A673 (cell line): ENCODE measurements around the gene FBXO15. TPM values are rescaled to one million over a fixed set of nuclear protein-coding genes. Genes with fewer than 3 reads are reported as not detected.

ENCODE experiments used
- BruUV-seq: library from RNA; stranded (reverse); fragments of 400-500 nt; replicated peaks from 2 replicates; lab custom pipeline; 2021; lab: Mats Ljungman, UMichigan
- CTCF ChIA-PET: fragments of 300-600 bp; sonication (Branson Sonifier 250); formaldehyde crosslinking; loops from one replicate; lab custom pipeline; 2022; ENCODE audit warnings: antibody characterized with exemption; lab: Charles Lee
- POLR2A ChIA-PET: fragments of 300-600 bp; sonication (Branson Sonifier 250); formaldehyde crosslinking; loops from one replicate; lab custom pipeline; 2022; ENCODE audit warnings: antibody characterized with exemption; ENCODE audit not compliant: low non-redundant PET; lab: Charles Lee
- DNase-seq: peaks from one replicate; pipeline ENCODE4 v3.0.0-alpha.2; 2015; ENCODE audit warnings: low spot score
- H3K27ac ChIP-seq: fragments of 200-600 bp; sonication (generic); 2 replicates; pipeline ENCODE4 v1.5.1; 2016; ENCODE audit warnings: mixed run types, low read depth, mild to moderate bottlenecking, mixed read lengths, antibody characterized with exemption, low read length; ENCODE audit not compliant: poor library complexity, severe bottlenecking
- H3K27me3 ChIP-seq: fragments of 200-600 bp; sonication (generic); replicated peaks from 2 replicates; pipeline ENCODE4 v1.6.1; 2017; ENCODE audit warnings: mixed run types, low read depth, mild to moderate bottlenecking, mixed read lengths, antibody characterized with exemption, low read length; ENCODE audit not compliant: insufficient read depth, poor library complexity
- H3K36me3 ChIP-seq: fragments of 200-600 bp; sonication (generic); 2 replicates; pipeline ENCODE4 v1.6.1; 2016; ENCODE audit warnings: mixed run types, mild to moderate bottlenecking, mixed read lengths, antibody characterized with exemption, low read length; ENCODE audit not compliant: insufficient read depth, poor library complexity, severe bottlenecking
- H3K4me1 ChIP-seq: fragments of 200-600 bp; sonication (generic); 2 replicates; pipeline ENCODE4 v1.6.1; 2017; ENCODE audit warnings: mixed run types, mild to moderate bottlenecking, mixed read lengths, antibody characterized with exemption, low read length; ENCODE audit not compliant: insufficient read depth, poor library complexity, severe bottlenecking
- H3K4me3 ChIP-seq: fragments of 200-600 bp; sonication (generic); 2 replicates; pipeline ENCODE4 v1.5.1; 2016; ENCODE audit warnings: low read depth, mixed run types, mild to moderate bottlenecking, mixed read lengths, low read length; ENCODE audit not compliant: poor library complexity, severe bottlenecking
- H3K9me3 ChIP-seq: fragments of 200-600 bp; sonication (generic); 2 replicates; pipeline ENCODE4 v1.6.1; 2016; ENCODE audit warnings: mixed run types, low read depth, mild to moderate bottlenecking, mixed read lengths, antibody characterized with exemption, low read length; ENCODE audit not compliant: poor library complexity, severe bottlenecking
- EZH2 ChIP-seq: fragments of 200-600 bp; sonication (generic); IDR thresholded peaks from 2 replicates; pipeline ENCODE4 v1.6.1; 2017; ENCODE audit warnings: borderline replicate concordance, low read depth, mild to moderate bottlenecking, mixed read lengths, antibody characterized with exemption, low read length; ENCODE audit not compliant: poor library complexity, severe bottlenecking
- intact Hi-C: fragments of 100-400 bp; cut with micrococcal nuclease; formaldehyde crosslinking; loops from one replicate; pipeline ENCODE4 v1.10.0; 2022; ENCODE audit not compliant: unreplicated experiment
- total RNA-seq: library from RNA; stranded (reverse); gene quantifications from 2 replicates; pipeline ENCODE4 v1.2.3, GENCODE V29; 2021
- TF ChIP-seq, protein P1 (sequence below): fragments of 300-800, 200-600 bp; sonication (generic); conservative IDR thresholded peaks from 2 replicates; pipeline ENCODE4 v1.5.1; 2017; ENCODE audit warnings: low read depth, mild to moderate bottlenecking, antibody characterized with exemption, low read length, moderate library complexity, mixed read lengths

Gene FBXO15
- total RNA-seq, 1 experiment from 2014 or later, result 2.4 TPM

DNA sequence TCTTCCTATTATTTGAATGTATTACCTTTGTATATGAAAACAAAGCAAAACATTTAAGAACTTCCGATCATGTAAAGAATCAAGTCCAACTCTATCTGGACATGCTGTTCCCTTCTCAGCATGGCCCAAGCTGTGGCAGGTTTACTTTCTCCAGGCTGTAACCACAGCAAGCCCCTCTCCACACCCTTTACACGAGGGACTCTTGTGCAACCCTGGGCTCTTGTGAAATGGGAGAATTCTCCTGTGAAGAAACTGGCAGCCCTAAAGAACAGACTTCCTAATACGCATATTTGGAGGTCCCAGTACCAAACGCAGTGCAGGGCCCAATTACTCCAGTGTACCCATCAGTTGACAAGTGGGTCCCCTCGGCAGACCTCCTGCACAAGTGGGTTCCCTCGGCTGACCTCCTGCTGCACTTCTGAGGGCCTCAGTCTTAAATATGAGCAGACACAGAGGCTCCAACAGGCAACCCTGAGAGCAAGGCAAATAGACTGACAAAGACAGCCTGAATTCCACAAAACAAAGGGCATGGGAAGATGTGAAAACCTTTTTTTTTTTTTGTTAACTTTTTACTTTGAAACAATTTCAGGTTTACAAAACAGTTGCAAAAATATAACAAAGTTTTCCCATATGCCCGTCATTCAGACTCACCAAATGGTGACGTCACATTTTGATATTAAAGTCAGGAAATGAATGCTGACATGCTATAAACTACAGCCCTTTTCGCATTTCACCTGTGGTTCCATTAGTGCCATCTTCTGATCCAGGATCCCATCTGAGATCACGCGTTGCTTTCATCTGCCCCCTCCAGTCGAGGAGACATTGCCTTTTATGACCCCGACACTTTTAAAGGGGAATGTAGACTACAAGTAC lies 78.2 kb downstream of the FBXO15 start:
- no peaks in the 10 kb centered on the region for H3K36me3 ChIP-seq
- no peaks in the 10 kb centered on the region for H3K27me3 ChIP-seq
- POLR2A ChIA-PET, result no interaction called here
- no peak overlapping the region for H3K27ac ChIP-seq
- no peaks in the 10 kb centered on the region for H3K9me3 ChIP-seq
- BruUV-seq, result no TSS peak
- DNase-seq, result no peak
- CTCF ChIA-PET, result no interaction called here
- intact Hi-C loops, result no loop called here
- TF ChIP-seq, protein P1, sequence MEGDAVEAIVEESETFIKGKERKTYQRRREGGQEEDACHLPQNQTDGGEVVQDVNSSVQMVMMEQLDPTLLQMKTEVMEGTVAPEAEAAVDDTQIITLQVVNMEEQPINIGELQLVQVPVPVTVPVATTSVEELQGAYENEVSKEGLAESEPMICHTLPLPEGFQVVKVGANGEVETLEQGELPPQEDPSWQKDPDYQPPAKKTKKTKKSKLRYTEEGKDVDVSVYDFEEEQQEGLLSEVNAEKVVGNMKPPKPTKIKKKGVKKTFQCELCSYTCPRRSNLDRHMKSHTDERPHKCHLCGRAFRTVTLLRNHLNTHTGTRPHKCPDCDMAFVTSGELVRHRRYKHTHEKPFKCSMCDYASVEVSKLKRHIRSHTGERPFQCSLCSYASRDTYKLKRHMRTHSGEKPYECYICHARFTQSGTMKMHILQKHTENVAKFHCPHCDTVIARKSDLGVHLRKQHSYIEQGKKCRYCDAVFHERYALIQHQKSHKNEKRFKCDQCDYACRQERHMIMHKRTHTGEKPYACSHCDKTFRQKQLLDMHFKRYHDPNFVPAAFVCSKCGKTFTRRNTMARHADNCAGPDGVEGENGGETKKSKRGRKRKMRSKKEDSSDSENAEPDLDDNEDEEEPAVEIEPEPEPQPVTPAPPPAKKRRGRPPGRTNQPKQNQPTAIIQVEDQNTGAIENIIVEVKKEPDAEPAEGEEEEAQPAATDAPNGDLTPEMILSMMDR, result no peak
- TF ChIP-seq EZH2, result no peak
- no peak overlapping the region for H3K4me3 ChIP-seq
- no peaks in the 10 kb centered on the region for H3K4me1 ChIP-seq

DNA sequence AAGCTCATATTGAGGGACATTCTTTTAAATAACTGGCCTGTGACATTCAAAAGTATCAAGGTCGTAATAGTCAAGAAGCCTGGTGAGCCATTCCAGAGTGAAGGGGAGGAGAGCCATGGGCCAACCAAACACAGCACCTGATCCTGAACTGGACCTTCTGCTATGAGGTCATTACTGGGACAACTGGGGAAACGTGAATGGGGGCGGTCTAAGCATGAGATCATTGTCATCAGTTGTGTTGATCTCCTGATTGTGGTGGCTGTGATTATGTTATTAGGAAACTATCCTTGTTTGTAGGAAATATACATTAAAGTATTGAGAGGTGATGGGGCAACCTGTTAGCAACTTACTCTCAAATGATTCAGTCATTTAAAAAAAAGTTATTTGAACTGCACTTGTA lies 79.3 kb downstream of the FBXO15 start:
- Histone ChIP-seq H3K9me3 (no peaks in the 10 kb centered on the region), H3K27ac (no peak overlapping the region), H3K36me3 (no peaks in the 10 kb centered on the region), H3K4me1 (no peaks in the 10 kb centered on the region), H3K4me3 (no peak overlapping the region), H3K27me3 (no peaks in the 10 kb centered on the region)
- no peak for DNase-seq
- TF ChIP-seq, protein P1, result no peak
- TF ChIP-seq EZH2, result no peak
- intact Hi-C loops, result no loop called here
- ChIA-PET CTCF (no interaction called here), POLR2A (no interaction called here)
- BruUV-seq, result no TSS peak

DNA sequence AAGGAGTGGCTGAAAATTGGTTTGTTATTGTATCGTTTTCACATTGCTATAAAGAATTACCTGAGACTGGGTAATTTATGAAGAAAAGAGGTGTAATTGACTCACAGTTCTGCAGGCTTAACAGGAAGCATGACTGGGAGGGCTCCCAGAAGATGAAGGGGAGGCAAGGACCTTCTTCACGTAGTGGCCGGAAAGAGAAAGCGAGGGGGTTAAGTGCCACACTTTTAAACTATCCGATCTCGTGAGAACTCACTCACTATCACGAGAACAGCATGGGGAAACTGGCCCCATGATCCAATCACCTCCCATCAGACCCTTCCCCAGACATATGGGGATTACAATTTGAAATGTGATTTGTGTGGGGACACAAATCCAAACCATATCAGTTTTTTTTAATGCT lies 81.6 kb downstream of the FBXO15 start:
- DNase-seq, result no peak
- intact Hi-C loops, result no loop called here
- BruUV-seq, result no TSS peak
- POLR2A ChIA-PET, result no interaction called here
- Histone ChIP-seq H3K9me3 (no peaks in the 10 kb centered on the region), H3K4me1 (no peaks in the 10 kb centered on the region), H3K4me3 (no peak overlapping the region), H3K27me3 (no peaks in the 10 kb centered on the region), H3K27ac (no peak overlapping the region), H3K36me3 (no peaks in the 10 kb centered on the region)
- CTCF ChIA-PET, result no interaction called here
- no peak for TF ChIP-seq EZH2
